IPS DF 19.7 (cell line): Measurements from ENCODE around the gene FBXL17.

Source experiments
- DNase-seq: peaks from one replicate; pipeline ENCODE4 v3.0.0-alpha.2; 2013; ENCODE audit warnings: low read depth, low spot score

Gene FBXL17

DNA sequence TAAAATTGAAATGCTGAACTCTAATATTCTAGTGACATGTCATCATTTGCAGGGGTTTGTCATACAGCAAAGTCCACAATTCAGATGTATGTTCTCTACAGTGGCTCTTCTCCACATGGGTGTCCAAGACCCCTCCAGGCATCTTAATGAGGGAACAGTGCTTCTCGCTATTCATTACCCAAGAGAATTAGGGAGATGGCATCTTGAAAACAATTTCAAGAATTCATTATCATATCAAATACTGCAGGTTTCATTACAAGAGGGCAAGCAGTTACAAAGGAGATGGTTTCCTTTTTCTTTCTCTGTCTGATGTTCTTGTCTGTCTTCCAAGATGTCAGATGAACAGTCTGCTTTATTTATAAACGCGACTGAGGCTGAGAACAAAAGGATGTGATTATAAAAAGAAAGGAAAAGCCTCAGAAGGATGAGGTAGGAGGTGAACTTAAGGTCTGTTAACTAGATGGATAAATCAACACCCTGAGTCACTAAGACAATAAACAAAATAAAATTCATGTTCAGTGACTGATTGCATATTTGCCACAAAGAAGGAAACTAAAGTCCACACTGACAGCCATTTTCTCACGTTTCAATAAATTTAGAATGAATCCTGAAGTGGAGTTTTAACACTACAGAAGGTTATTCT is 384.4 kb downstream of the FBXL17 start:
- no peak for DNase-seq

DNA sequence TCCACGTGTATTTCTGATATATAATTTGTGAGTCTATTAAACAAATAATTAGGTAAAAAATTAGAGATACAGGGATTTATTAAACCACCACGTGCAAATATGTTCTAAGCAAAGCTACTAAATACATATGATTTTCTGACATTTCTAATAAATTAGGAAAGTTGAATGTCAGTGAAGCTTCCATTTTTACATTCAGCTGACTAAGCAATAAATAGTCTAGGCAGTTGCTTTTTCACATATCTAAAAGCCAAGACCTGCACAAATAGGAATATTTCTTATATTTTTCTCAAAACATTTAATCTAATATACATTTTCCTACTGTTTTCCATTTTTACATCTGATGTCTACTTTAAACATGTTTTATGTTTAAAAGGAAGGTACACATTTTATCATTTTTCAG is 388.6 kb downstream of the FBXL17 start:
- DNase-seq, result no peak

DNA sequence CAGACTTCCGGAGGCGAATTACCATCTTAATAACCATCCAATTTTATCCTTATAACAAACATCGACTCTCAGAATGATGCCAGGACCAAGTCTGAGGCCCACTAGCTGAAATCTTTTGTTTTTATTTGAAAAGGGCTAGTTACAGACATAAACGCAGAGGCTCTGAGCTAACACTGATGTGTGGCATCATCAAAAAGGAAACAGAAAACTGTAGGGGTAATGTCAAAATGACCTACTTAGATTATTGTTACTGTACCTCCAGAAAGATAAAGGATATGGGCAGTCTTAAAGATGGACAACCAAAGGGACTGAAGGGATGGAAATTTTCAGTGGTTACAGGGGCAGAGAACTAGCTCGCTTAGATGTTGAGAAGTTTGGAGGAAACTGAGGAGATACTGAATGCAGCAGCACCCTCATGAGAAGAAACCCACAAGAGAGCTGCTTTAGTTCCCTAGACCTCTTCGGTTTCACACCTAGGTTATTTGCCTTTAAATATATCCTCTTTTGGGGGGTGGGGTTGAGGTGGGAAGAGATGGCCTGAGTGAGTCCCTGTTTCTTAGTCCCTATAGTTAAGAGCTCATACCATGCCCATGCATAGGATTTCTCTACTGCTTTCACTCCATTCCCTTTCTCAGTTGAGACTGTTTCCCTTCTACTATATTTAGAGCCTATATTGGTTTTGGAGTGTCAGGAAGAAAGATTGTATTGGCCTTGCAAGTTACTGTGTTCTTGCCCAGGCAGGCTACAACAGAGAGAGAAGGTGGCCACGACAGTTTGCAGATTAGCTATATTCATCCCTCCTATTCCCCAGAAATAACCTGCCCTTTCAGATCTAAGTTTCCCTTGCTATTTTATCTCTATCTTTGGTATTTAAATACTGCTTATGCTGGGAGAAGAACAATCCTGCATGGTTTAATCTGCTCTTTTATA is 390.8 kb downstream of the FBXL17 start:
- DNase-seq, result no peak

- DNase-seq, result no peak
Observed at GRCh38 chr5:107985144-107985543, 396.8 kb downstream of the FBXL17 start.

GRCh38 chr5:107982703-107983425 is 399.0 kb downstream of the FBXL17 start:
- DNase-seq, result no peak

DNA sequence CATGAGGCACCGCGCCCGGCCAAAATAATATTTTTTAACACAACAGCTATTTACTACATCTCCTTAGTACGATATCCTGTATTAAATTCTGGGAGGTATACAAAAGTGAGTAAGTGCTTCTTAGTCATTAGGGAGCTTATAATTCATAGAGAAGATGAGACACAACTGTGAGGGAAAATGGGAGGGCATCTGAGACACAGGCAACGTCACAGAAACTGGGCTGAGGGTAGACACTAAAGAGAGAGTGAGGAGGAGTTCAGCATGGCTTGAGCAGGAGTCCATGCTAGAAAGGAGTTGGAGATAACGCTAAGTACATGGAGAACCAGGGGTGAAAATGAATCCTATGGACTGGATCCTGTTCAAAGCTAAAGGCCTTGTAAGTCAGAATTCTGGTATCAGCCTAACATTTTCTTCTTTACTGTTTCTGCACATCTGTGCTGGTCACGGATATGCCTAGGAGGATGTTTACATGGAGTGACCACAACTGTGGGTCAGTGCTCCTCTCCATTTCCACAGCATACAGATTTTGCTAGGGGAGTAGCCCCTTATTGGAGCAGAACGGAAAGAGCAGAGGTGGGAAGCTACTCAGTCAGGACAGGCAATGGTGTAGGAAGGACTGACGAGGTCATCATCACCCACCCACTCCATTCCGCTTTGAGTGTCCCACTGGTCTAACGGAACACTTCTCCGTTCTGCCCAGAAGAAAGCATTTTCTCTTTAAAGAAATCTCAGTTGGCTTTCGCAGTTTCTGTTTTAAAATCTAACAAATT is 400.8 kb downstream of the FBXL17 start:
- no peak for DNase-seq

DNA sequence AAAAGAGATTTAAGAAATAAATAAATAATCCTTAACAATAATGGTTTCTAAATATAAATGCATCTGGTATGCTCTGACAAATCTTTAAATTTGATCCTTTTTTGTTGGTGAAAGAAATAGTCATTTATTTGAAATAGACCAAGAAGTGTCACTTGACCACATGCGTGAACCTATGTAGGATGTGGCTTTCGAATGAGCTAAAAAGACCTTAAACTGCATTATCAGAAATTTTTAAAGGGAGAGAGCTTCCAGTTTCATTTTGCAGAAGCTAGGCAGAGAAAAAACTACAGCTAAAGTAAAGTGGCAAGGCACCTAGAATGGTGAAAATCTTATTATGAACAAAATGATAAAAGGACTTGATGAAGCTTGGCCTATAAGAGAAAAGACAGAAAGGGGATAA is 402.0 kb downstream of the FBXL17 start:
- no peak for DNase-seq

DNA sequence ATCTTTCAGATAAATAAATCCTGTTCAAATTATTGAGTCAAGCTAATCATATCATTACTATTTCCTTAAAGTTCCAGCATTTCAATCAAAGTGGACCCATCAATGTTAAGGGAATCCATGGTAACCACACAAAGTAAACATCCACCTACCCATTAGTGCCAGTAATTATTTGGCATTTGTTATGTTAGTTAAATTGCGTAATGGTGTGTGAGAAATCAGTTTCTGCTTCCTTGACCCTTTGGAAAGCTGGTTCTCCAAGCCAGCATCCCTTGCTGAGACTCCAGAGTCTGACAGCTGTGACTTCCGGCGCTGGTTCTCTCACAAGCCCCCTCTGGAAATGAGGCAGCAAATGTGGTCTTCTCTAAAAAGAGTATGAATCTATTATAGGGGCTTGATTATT is 402.6 kb downstream of the FBXL17 start:
- no peak for DNase-seq

GRCh38 chr5:107977550-107978071 is 404.3 kb downstream of the FBXL17 start:
- no peak for DNase-seq

DNA sequence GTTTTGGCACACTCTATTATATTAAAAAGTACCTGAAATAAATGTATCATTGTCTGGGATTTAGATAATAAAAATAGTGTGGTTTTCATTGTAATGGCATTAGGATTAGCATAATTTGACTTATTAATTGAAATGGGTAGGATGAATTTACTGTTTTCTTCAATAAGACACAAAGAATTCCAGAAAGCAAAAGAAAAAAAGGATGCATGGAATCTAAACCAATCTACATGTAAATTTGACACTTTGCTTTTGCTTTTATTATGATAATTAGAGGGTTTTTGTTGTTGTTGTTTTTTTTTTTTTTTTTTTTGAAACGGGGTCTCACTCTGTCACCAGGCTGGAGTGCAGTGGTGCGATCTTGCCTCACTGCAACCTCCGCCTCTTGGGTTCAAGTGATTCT is 406.3 kb downstream of the FBXL17 start:
- DNase-seq, result no peak

GRCh38 chr5:107971846-107972245 is 410.1 kb downstream of the FBXL17 start:
- no peak for DNase-seq

GRCh38 chr5:107969847-107970246 is 412.1 kb downstream of the FBXL17 start:
- DNase-seq, result no peak

DNA sequence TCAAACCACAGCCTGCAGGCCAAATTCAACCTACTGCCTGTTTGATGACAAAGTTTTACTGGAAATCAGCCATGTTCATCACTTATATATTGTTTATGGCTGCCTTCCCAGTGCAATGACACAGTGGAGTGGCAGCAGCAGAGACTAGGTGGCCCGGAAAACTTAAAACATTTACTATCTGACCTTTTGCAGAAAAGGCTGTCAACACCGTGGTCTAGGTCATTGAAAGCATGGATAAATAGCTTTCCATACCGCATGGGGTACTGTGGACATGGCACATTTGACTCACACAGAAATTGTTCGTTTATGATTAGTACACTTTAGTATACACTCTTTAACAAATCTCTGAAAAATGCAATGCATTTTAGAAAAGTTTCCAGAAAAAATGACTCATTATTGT is 412.9 kb downstream of the FBXL17 start:
- DNase-seq, result no peak

GRCh38 chr5:107968406-107968843 is 413.5 kb downstream of the FBXL17 start:
- no peak for DNase-seq

DNA sequence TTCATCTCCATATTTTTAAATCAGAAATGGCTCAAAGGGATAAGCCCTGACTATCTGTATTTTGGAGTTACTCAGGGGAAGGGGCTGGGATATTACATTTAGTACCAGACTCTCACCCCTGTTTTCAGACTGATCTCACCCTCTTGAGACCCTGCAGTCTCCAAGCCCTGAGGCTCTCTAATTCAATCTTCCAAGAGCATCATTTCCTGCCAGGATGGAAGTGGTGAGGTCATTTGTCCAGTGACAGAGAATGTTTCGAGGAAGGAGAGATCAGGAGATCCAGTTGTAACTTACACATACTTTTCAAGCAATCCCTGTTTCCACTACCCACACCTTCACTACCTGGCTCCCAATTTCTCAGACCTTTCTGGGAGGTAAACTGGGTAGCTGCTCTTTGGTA is 415.7 kb downstream of the FBXL17 start:
- DNase-seq, result no peak

DNA sequence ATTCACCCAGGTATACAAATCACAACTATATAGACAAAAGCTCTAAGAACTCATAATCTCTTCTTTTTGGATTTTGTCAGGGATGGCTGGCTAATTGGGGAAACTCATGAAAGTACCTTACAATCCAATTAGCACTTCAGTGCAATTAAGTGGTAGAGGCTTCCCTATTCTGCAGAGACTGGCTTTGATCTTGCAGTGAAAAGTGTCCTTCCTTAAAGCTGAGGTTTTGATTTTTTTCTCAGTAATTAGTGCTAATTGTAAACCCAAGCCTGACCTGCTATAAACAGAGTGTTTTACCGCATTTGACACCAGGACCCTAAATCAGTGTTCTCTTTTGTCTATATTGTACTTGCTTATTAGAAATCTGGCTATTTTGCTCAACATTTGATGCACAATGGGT is 417.2 kb downstream of the FBXL17 start:
- DNase-seq, result no peak

GRCh38 chr5:107959573-107960279 is 422.2 kb downstream of the FBXL17 start:
- DNase-seq, result no peak

GRCh38 chr5:107958861-107959260 is 423.0 kb downstream of the FBXL17 start:
- no peak for DNase-seq

DNA sequence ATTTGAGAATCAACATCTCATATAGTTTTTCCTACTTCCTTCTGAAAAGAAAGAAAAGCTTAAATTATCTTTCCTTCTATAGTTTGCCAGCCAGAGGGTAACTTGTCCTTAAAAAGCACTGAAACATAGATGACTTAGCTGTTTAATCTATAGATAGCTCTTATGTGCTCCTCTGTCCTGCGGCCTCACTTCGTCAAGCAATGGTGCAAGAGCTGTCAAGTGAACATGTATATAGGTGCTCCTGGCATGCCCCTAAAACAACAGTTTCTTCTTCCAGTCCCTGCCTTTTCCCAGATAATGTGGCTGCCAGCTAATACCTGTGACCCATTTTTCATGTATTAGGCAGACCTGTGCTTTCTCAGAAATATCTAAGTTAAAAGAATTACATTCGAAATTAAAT is 423.5 kb downstream of the FBXL17 start:
- no peak for DNase-seq

- no peak for DNase-seq
Observed at GRCh38 chr5:107957051-107957450, 424.8 kb downstream of the FBXL17 start.

DNA sequence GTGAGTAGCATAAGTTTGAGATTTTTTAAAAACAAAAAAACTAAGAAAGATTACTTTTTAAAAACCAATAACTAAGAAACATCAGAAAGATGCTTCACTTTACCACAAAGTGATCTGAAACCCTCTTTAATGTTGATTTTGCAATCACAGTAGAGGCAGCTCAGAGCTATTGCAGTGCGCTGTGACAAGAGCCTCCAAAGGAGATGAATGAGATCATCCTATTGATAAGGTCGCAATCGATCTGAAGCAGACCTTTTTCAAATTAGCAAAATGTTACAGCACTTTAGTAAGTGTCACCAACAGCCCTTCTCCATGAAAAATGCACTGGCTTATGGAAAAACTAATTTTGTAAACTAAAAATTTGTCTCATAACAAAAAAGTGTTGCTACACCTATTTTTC is 426.6 kb downstream of the FBXL17 start:
- DNase-seq, result no peak
